GM10847 (cell line): ENCODE measurements around the gene KRTAP10-11.

Source experiments
- POLR2A ChIP-seq: IDR thresholded peaks from 2 replicates; pipeline ENCODE4 v1.6.1; 2011; ENCODE audit not compliant: insufficient read length; ENCODE audit errors: extremely low read depth

Gene KRTAP10-11

GRCh38 chr21:44613386-44614155, 32.6 kb upstream of the KRTAP10-11 start:
- TF ChIP-seq POLR2A, result no peak

GRCh38 chr21:44614161-44614631, 32.0 kb upstream of the KRTAP10-11 start:
- TF ChIP-seq POLR2A, result no peak

GRCh38 chr21:44614961-44615391, 31.2 kb upstream of the KRTAP10-11 start:
- TF ChIP-seq POLR2A, result no peak

GRCh38 chr21:44615466-44615865, 30.7 kb upstream of the KRTAP10-11 start:
- TF ChIP-seq POLR2A, result no peak

GRCh38 chr21:44615911-44616590, 30.2 kb upstream of the KRTAP10-11 start:
- TF ChIP-seq POLR2A, result no peak

- no peak for TF ChIP-seq POLR2A
These were observed 29.7 kb upstream of the KRTAP10-11 start for GRCh38 chr21:44616591-44616926.

GRCh38 chr21:44617071-44617501, 29.1 kb upstream of the KRTAP10-11 start:
- TF ChIP-seq POLR2A, result no peak

GRCh38 chr21:44618504-44618903, 27.7 kb upstream of the KRTAP10-11 start:
- no peak for TF ChIP-seq POLR2A

GRCh38 chr21:44618909-44619308, 27.3 kb upstream of the KRTAP10-11 start:
- TF ChIP-seq POLR2A, result no peak

GRCh38 chr21:44619886-44620285, 26.3 kb upstream of the KRTAP10-11 start:
- no peak for TF ChIP-seq POLR2A

- TF ChIP-seq POLR2A, result no peak
These were observed 22.6 kb upstream of the KRTAP10-11 start for GRCh38 chr21:44623575-44623974.

GRCh38 chr21:44625756-44626155, 20.5 kb upstream of the KRTAP10-11 start:
- TF ChIP-seq POLR2A, result no peak

GRCh38 chr21:44626262-44626661, 20.0 kb upstream of the KRTAP10-11 start:
- TF ChIP-seq POLR2A, result no peak

GRCh38 chr21:44626673-44627143, 19.5 kb upstream of the KRTAP10-11 start, which contains the start of gene KRTAP10-9:
Gene KRTAP10-9 (plus strand): TSS chr21:44627093. CDS start chr21:44627172, 79 bp downstream.
- TF ChIP-seq POLR2A, result no peak

- no peak for TF ChIP-seq POLR2A
These were observed 17.4 kb upstream of the KRTAP10-11 start for GRCh38 chr21:44628707-44629391.

- no peak for TF ChIP-seq POLR2A
These were observed 15.8 kb upstream of the KRTAP10-11 start for GRCh38 chr21:44630440-44630839.
